Stimulated activated naive B cell treated with anti-CD40 and anti-IgM and Interleukin-4, amounts not matched to agents 10 μg/mL and 1 μg/mL and 100 μg/mL, for 72 hours (primary cell): ENCODE measurements around the gene IRF2BP1.
"Not testable (repeated sequence)": the region's sequence is repeated elsewhere in the genome, so short reads cannot be mapped to it uniquely, and the experiment has no call there.

ENCODE experiments used
- ATAC-seq, 2 donors: fragments of 150-1000 bp; cut with Tn5 transposase; replicated peaks; 2 replicates each; pipeline ENCODE4 v1.10.0; 2021; ENCODE audit warnings: moderate library complexity in 1 of 2
- DNase-seq: peaks from one replicate; pipeline ENCODE4 v3.0.0; 2021
- H3K27ac Mint-ChIP-seq: one replicate; pipeline ENCODE4 v1.8.0; 2022; ENCODE audit warnings: mild to moderate bottlenecking, mixed read lengths
- H3K27me3 Mint-ChIP-seq, 2 donors: one replicate each; pipeline ENCODE4 v1.8.0; 2022; ENCODE audit warnings: mixed read lengths in 2 of 2
- H3K36me3 Mint-ChIP-seq, 2 donors: one replicate each; pipeline ENCODE4 v1.8.0; 2022; ENCODE audit warnings: mixed read lengths in 2 of 2, mild to moderate bottlenecking in 1 of 2
- H3K4me1 Mint-ChIP-seq, 2 donors: one replicate each; pipeline ENCODE4 v1.8.0; 2022; ENCODE audit warnings: mixed read lengths in 2 of 2, mild to moderate bottlenecking in 1 of 2
- H3K4me3 Mint-ChIP-seq, 2 donors: one replicate each; pipeline ENCODE4 v1.8.0; 2022; ENCODE audit warnings: mild to moderate bottlenecking in 2 of 2, mixed read lengths in 2 of 2, moderate library complexity in 1 of 2
- H3K9me3 Mint-ChIP-seq, 2 donors: one replicate each; pipeline ENCODE4 v1.8.0; 2022; ENCODE audit warnings: mixed read lengths in 2 of 2, mild to moderate bottlenecking in 1 of 2

The IRF2BP1 gene

DNA sequence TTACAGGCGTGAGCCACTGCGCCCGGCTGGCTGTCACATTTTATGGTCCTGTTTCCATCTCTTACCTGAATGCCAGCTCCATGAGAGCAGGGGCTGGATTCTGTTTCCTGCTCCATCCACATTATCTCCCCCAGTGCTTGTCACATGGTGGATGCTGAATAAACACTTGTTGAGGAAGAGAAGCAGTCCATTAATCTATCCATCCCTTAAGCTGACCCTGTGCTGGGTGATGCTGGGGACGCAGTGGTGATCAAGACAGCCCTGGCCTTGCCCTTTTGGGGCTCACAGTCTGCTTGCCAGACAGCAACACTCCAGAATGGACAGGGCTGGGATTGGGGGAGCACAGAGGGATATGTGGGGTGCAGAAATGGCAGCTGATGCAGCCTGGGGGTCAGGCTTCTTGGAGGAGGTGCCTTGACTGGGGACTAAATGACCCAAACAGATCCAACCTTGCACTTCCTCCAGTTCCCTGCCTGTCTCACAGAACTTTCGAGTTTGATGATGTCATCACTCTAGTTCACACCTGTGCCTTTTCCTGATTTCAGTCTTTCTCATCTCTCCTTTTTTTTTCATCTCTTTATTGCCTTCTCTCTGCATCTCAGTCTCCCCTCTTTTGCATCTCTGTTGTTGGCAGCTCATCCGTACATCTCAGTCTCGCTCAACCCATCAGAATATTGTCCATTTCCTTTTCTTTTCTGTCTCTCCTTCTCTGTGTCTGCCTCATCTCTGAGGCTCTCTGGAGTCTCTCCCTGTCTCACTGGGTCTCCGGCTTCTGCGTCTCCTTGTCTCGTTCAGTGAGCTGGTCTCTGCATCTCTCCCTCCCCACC lies 4.6 kb downstream of the IRF2BP1 start:
- DNase-seq: no peak
- peaks cover 20 to 48% of the 10 kb centered on the region in 2 donors for H3K4me1 Mint-ChIP-seq
- no peak overlapping the region for H3K4me3 Mint-ChIP-seq
- peaks cover 6 to 11% of the 10 kb centered on the region in 2 donors for H3K36me3 Mint-ChIP-seq
- ATAC-seq: no peak
- H3K27ac Mint-ChIP-seq: no peak overlapping the region
- H3K27me3 Mint-ChIP-seq: peaks cover 27 to 32% of the 10 kb centered on the region in 2 donors
- H3K9me3 Mint-ChIP-seq: no peaks in the 10 kb centered on the region

DNA sequence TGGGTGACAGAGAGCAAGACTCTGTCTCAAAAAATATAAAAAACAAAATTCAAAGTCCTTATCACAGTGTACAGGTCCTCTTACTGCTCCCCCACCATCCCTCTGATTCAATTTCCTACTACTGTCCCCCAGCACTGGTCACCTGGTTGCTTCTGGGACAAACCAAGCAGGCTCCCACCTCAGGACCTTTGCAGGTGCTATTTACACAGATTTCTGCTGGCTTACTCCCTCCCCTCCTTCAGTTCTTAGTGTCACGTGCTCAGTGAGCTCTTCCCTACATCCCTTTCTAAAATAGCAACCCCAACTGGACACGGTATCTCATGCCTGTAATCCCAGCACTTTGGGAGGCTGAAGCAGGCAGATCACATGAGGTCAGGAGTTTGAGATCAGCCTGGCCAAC lies 6.0 kb downstream of the IRF2BP1 start:
- no peak for ATAC-seq

DNA sequence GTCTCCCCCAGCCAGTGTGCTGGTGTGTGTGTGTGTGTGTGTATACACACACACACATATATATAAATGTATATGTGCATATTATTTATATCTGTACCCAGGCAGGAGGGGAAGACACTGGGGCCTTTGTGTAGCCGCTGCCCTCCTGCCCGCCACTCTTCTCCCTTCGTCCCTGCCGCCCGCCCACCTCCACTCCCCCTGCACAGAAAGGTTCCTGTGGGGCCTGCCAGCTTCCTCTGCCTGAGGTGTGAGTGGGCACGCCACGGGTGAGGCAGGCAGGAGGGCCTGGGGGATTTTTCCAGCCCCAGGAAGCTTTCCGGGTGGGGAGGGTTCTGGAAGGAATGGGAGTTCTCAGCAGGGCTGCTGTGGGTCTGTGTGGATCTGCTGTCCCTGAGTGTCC lies 6.9 kb downstream of the IRF2BP1 start:
- H3K27me3 Mint-ChIP-seq: peaks cover 44 to 53% of the 10 kb centered on the region in 2 donors
- ATAC-seq (no peak), DNase-seq (no peak)
- peaks cover 6 to 11% of the 10 kb centered on the region in 2 donors for H3K36me3 Mint-ChIP-seq
- peak overlapping the region; percentile 7 for H3K27ac Mint-ChIP-seq
- H3K4me3 Mint-ChIP-seq: no peak overlapping the region
- H3K4me1 Mint-ChIP-seq: peaks cover 21 to 44% of the 10 kb centered on the region in 2 donors
- H3K9me3 Mint-ChIP-seq: no peaks in the 10 kb centered on the region

More for the DNA sequence above, 6.0 kb downstream of the IRF2BP1 start:
- Mint-ChIP-seq H3K9me3 (no peaks in the 10 kb centered on the region), H3K27ac (no peak overlapping the region), H3K36me3 (peaks cover 6 to 11% of the 10 kb centered on the region in 2 donors), H3K4me1 (peaks cover 21 to 45% of the 10 kb centered on the region in 2 donors), H3K27me3 (peaks cover 38 to 46% of the 10 kb centered on the region in 2 donors), H3K4me3 (no peak overlapping the region)
- DNase-seq: no peak

DNA sequence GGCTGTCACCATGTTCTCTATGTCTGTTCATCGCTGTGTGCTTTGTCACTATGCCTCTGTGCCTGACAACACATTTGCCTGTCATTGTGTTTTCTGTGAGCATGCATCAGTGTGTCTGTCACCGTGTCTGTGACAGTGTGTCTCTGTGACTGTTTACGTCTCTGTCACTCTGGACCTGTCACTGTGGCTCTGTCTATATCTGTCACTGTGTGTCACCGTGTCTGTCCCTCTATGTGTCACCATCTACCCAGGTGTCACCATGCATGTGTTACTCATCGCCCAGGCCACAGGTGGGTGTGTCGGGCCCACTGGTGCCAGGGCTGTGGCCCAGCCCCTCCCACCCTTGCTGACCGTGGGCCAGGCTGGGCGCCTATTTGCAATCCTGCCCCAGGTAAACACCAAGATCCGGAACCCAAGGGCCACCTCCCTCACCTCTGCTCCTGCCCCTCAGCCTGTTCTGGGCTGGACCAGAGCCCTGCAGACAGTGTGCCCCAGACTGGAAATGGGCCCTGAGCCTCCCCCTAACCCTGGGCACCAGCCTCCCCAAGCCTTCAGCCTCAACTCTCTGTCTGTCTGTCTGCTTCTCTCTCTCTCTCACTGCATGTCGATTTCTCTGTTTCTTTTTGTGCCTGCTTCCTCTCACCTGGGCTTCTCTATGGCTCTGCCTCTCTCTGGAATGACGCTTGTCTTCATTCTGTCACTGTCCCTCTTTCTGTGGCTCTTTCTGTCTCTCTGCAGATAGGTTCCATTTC lies 7.7 kb downstream of the IRF2BP1 start:
- ATAC-seq: peak; percentile 32 to 51
- H3K27me3 Mint-ChIP-seq: peaks cover 47 to 57% of the 10 kb centered on the region in 2 donors
- peaks cover 16 to 36% of the 10 kb centered on the region in 2 donors for H3K4me1 Mint-ChIP-seq
- no peak overlapping the region for H3K4me3 Mint-ChIP-seq
- no peak overlapping the region for H3K27ac Mint-ChIP-seq
- H3K36me3 Mint-ChIP-seq: peaks cover 4 to 7% of the 10 kb centered on the region in 2 donors
- no peaks in the 10 kb centered on the region for H3K9me3 Mint-ChIP-seq
- DNase-seq: no peak

DNA sequence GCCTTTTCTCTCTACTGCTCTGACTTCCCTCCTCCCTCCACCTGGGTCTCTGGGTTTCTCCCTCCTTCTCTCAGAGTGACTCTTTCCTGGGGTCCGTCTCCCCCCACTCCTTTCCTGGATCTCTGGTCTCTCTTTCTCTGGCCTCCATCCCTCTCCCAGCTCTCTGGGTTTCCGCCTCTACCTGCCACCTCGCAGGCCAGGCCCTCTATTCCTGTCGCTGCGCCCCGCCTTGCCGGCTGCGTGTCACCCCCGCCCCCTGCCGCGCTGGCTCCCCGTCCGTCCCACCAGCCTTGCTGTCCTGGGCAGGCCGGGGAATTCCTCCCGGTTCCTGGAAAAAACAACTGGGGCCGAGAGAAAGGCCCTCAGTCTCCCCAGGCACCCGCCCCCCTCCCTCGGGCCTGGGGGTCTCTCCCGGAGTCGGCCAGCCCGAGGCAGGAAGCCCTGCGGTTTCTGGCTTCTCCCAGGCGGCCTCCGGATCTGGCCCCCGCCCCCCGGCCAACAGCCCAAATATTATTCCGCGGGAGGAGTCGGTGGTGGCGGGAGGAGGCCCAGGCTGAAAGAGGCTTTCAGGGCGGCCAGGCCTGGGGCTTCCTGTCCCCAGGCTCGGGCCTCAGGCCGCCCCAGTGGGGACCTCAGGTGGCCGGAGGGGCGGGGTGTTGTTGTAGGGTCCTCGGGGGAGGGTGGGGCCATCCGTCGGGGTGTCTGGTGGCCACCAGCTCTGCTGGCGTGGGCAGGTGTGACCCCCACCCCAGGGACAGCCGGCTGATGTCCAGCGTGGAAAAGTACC lies 9.3 kb downstream of the IRF2BP1 start:
- H3K9me3 Mint-ChIP-seq: no peaks in the 10 kb centered on the region
- peaks cover 47 to 57% of the 10 kb centered on the region in 2 donors for H3K27me3 Mint-ChIP-seq
- peak overlapping the region; percentile 52 for H3K27ac Mint-ChIP-seq
- DNase-seq (no peak), ATAC-seq (peak; percentile 49 to 53)
- H3K36me3 Mint-ChIP-seq: peaks cover 1% of the 10 kb centered on the region in 2 donors
- H3K4me1 Mint-ChIP-seq: peaks cover 10 to 23% of the 10 kb centered on the region in 2 donors
- H3K4me3 Mint-ChIP-seq: peak overlapping the region; percentile 1 to 68

DNA sequence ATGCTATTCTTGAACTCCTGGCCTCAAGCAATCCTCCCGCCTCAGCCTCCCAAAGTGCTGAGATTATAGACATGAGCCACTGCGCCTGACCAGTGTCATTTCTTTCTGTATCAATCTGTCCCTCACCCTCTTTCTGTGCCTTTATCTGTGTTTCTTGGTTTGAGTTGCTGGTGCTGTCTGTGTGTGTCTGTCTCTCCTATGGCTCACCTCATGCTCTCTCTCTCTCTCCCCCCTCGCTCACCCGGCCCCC lies 9.9 kb downstream of the IRF2BP1 start:
- Mint-ChIP-seq H3K27me3 (peaks cover 46 to 57% of the 10 kb centered on the region in 2 donors), H3K27ac (no peak overlapping the region), H3K4me3 (peak overlapping the region; percentile 1 to 68), H3K36me3 (no peaks in the 10 kb centered on the region), H3K9me3 (no peaks in the 10 kb centered on the region), H3K4me1 (peaks cover 8 to 18% of the 10 kb centered on the region in 2 donors)
- peak; percentile 68 to 80 for ATAC-seq
- no peak for DNase-seq

DNA sequence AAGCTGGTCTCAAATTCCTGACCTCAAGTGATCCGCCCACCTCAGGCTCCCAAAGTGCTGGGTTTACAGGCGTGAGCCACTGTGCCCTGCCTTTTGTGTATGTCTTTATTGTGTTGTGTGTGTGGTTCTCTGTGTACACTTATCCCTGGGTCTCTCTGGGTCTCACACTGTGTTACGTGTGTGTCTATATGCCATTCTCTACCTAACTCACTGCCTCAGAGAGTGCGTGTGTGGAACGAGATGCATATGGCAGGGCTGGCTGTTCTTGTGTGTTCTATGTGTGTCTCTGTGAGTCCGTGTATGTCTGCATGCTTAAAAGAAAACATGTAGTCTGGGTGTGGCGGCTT lies 11.3 kb downstream of the IRF2BP1 start:
- peaks cover 8 to 18% of the 10 kb centered on the region in 2 donors for H3K4me1 Mint-ChIP-seq
- no peaks in the 10 kb centered on the region for H3K9me3 Mint-ChIP-seq
- DNase-seq: no peak
- H3K27ac Mint-ChIP-seq: no peak overlapping the region
- H3K27me3 Mint-ChIP-seq: peaks cover 42 to 51% of the 10 kb centered on the region in 2 donors
- H3K4me3 Mint-ChIP-seq: no peak overlapping the region
- ATAC-seq: no peak
- H3K36me3 Mint-ChIP-seq: no peaks in the 10 kb centered on the region

DNA sequence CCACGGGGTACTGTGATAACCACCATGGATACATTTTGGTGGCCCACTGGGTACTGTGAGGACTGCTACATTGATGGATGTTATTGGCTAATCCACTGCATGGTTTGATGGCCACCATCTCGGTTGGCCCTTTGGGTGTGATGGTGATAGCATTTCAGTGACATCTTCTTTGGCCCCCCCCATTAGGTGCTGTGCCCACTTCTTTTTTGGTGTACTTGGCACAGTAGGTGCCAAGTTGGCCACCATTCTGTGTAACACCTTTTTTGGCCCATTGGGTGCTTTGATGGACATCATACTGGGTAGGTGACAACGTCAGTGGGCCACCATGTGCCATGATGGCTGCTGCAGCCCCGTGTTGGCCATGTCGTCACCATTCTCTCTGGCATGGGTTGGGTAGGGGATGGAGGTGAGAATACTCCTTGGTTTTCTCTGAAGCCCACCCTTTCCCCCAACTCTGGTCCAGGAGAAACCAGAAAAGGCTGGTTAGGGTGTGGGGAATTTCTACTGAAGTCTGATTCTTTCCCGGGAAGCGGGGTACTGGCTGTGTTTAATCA lies 12.6 kb downstream of the IRF2BP1 start:
- no peak for DNase-seq
- no peak for ATAC-seq
- H3K27ac Mint-ChIP-seq: no peak overlapping the region
- H3K4me3 Mint-ChIP-seq: no peak overlapping the region
- peaks cover 8 to 14% of the 10 kb centered on the region in 2 donors for H3K4me1 Mint-ChIP-seq
- no peaks in the 10 kb centered on the region for H3K9me3 Mint-ChIP-seq
- peaks cover 37 to 43% of the 10 kb centered on the region in 2 donors for H3K27me3 Mint-ChIP-seq
- H3K36me3 Mint-ChIP-seq: no peaks in the 10 kb centered on the region

DNA sequence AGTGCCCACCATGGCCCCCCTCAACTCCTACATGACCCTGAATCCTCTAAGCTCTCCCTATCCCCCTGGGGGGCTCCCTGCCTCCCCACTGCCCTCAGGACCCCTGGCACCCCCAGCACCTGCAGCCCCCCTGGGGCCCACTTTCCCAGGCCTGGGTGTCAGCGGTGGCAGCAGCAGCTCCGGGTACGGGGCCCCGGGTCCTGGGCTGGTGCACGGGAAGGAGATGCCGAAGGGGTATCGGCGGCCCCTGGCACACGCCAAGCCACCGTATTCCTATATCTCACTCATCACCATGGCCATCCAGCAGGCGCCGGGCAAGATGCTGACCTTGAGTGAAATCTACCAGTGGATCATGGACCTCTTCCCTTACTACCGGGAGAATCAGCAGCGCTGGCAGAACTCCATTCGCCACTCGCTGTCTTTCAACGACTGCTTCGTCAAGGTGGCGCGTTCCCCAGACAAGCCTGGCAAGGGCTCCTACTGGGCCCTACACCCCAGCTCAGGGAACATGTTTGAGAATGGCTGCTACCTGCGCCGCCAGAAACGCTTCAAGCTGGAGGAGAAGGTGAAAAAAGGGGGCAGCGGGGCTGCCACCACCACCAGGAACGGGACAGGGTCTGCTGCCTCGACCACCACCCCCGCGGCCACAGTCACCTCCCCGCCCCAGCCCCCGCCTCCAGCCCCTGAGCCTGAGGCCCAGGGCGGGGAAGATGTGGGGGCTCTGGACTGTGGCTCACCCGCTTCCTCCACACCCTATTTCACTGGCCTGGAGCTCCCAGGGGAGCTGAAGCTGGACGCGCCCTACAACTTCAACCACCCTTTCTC lies 13.6 kb downstream of the IRF2BP1 start:
- Mint-ChIP-seq H3K4me3 (no peak overlapping the region), H3K27me3 (peaks cover 30 to 34% of the 10 kb centered on the region in 2 donors), H3K4me1 (peaks cover 6 to 12% of the 10 kb centered on the region in 2 donors), H3K9me3 (no peaks in the 10 kb centered on the region), H3K27ac (no peak overlapping the region), H3K36me3 (no peaks in the 10 kb centered on the region)
- ATAC-seq (no peak), DNase-seq (no peak)

DNA sequence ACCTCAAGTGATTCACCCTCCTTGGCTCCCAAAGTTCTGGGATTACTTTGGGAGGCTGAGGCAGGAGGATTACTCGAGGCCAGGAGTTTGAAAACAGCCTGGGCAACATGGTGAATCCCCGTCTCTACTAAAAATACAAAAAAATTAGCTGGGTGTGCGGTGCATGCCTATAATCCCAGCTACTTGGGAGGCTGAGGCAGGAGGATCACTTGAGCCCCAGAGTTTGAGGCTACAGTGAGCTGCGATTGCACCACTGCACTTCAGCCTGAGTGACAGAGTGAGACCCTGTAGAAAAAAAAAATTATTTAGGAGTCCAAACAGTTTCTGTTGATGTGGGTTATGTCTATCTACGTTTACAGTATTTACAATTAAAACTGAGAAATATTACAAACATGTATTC lies 15.1 kb downstream of the IRF2BP1 start:
- H3K27me3 Mint-ChIP-seq: peaks cover 21 to 28% of the 10 kb centered on the region in 2 donors
- H3K4me3 Mint-ChIP-seq: no peak overlapping the region
- DNase-seq (no peak), ATAC-seq (no peak)
- H3K36me3 Mint-ChIP-seq: no peaks in the 10 kb centered on the region
- H3K27ac Mint-ChIP-seq: no peak overlapping the region
- no peaks in the 10 kb centered on the region for H3K4me1 Mint-ChIP-seq
- no peaks in the 10 kb centered on the region for H3K9me3 Mint-ChIP-seq

DNA sequence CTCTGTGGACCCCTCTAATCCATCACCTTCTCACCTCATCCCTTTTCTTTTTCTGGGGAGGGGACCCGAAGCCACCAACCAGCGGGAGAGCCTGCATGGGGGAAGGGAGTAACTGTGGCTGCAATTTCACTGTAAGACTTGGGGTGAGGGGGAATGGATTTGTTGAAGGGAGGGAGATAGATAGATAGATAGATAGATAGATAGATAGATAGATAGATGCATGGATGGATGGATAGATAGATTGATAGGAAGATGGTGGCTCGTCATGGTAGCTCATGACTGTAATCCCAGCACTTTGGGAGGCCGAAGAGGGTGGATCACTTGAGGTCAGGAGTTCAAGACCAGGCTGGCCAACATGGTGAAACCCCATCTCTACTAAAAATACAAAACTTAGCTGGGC lies 18.7 kb downstream of the IRF2BP1 start:
- DNase-seq, ATAC-seq, H3K27ac Mint-ChIP-seq, H3K9me3 Mint-ChIP-seq, H3K36me3 Mint-ChIP-seq, H3K4me3 Mint-ChIP-seq: not testable (repeated sequence)
- Mint-ChIP-seq H3K4me1 (peaks cover 11 to 13% of the 10 kb centered on the region in 2 donors), H3K27me3 (peaks cover 31 to 34% of the 10 kb centered on the region in 2 donors)

DNA sequence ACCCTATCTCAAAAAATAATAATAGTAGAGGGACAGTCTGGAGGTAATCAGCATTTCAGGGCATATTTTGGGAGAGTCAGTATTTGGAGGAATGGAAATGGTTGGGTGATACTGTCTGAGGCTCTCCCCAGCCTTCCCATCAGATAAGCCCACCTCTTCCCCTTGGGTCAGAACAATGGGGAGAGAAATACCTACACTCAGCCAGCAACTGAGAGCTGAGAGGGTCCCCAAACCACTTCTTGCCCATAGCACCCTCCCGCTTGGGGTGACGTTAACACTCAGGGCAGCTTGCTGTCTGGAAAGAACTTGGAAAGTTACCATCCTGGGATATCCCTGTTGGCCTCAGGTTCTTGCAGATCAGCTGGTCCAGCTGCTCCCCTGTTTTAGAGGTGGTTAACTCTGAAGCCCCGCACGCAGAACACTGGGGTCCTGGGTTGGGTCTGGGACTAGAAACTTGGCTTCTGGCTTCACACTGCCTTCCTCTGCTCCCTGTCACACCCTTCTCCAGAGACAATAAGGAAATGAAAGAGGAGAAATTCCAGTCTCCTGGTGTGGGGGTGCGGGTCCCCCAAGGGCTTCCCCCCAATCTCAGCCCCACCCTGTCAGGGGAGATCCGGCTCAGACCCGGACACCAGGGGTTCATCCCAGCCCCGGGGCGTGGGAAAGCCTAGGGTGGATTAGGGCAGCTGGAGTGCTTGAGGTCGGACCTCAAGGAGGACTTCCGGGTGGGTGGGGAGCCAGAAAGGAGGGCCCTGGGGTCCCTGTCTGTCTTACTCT lies 19.4 kb downstream of the IRF2BP1 start:
- peak overlapping the region; percentile 57 for H3K27ac Mint-ChIP-seq
- no peak overlapping the region for H3K4me3 Mint-ChIP-seq
- DNase-seq (no peak), ATAC-seq (no peak)
- no peaks in the 10 kb centered on the region for H3K36me3 Mint-ChIP-seq
- H3K9me3 Mint-ChIP-seq: no peaks in the 10 kb centered on the region
- peaks cover 11 to 19% of the 10 kb centered on the region in 2 donors for H3K4me1 Mint-ChIP-seq
- peaks cover 27 to 34% of the 10 kb centered on the region in 2 donors for H3K27me3 Mint-ChIP-seq
